Stimulated activated CD4-positive, alpha-beta T cell treated with anti-CD3 and anti-CD28 coated beads, Interleukin-4, amount 100 ng/mL, for 4 hours (primary cell): Measurements from ENCODE around the gene ADGRB3.
"Not testable (repeated sequence)": the region's sequence is repeated elsewhere in the genome, so short reads cannot be mapped to it uniquely, and the experiment has no call there.

Experiments used
- DNase-seq, 2 experiments: peaks; one replicate each; pipeline ENCODE4 v3.0.0-alpha.2; 2020

ADGRB3 gene

DNA sequence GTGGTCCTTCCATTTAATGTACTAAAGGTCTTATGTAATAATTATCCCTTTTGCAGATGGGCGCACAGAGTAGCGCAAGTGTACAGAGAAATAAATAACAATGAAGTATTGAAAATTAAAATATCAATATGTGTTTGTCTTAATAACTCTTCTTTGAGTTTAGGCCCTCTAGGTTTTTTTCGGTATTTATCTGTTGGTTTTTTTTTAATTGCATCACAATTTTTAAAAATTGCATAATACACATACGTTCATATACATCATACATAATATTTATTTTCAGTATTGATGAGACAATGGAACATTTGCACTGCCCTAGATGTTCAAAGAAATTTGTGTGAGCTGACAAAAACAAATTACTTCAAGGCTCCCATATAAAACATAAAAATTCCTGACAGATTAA, 15.1 kb downstream of the ADGRB3 start:
- no peak for DNase-seq

DNA sequence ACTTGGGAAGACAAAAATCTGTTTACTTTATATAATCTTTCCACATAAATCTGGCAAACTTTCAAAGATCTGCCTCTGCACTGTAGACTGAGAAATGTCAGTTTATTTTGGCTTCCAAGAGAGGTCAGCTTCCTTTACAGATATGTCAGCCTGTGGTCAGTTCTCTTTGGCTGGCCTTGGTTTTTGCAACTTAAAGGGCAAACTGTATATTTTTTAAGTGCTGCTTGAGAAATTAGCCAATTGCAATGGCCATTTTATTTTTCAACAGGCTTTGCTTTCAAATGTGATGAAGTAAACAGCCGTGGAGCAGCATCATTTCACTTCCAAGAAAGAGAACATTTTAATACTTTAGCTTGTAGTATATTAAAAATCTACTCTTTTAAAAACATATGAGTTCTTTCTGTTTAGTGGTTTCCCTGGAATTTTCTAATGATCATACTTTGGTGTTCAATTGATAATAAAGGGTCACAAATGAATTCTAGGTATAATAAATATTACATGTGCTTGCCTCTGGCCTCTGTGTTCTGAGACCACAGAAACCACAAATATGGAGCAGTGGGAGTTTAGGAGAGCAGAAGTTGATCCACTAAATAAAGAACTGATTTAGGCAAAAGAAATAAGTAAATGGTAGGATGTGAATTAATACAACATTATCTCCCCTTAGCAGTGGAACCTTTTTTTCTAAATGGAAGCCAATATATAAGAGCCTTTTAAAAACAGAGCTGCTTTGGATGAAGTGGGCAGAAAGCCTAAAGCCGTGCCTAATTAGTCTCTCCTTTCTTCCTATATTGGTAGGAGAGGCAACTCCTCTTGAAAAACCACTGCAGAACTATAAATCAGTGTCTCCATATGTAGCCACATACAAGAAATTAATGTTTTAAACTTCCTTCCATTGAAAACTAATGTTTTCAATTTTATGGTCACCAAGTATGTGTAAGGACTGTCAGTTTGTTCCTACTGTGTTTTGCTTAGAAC, 16.2 kb downstream of the ADGRB3 start:
- DNase-seq, result no peak

DNA sequence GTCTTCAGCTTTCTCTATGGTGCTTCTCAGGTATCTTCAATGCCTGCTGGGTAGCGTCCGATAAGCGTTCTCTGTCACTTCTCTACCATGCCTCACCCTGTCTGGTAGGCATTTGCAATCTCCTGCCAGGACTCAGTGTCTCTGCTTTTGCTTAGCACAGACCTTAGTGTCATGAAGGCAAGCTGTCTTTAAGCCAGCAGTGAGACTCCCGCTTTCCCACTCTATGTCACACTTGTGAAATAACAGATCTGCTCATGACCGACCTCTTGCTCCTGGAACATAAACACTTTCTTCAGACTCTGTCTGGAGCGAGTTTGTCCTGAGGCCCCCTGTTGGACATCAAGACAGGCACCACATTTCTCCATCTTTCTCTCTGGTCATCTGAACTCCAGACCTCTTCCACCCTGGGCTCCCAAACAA, 17.0 kb downstream of the ADGRB3 start:
- no peak for DNase-seq

DNA sequence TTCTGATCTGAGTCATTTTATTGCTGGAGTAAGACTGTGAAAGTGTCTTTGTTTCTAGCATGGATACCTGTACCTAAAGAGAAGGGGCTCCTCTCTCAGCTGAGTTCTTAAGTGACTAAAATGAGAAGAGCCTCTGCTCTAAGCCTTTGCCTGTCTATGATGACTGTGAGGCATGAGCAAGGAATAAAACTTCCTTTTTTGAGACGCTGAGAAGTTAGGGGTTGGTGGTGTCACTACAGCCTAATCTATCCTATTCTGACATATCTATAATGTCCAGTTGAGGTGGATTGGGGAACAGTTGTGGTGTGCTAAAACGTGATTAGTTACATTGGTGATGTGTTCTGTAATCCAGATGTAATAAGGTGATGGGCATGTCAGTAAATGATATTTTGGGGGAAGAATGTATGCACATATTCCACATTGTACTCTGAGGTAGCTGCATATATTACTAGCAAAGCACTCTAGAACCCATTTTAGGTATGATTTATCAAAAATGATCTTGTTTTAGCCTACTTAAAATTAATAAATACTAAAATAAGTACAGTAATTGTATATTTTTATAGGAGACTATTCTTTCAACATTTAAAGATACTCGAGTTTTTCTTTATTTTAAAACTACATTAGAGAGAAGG, 18.1 kb downstream of the ADGRB3 start:
- no peak for DNase-seq

DNA sequence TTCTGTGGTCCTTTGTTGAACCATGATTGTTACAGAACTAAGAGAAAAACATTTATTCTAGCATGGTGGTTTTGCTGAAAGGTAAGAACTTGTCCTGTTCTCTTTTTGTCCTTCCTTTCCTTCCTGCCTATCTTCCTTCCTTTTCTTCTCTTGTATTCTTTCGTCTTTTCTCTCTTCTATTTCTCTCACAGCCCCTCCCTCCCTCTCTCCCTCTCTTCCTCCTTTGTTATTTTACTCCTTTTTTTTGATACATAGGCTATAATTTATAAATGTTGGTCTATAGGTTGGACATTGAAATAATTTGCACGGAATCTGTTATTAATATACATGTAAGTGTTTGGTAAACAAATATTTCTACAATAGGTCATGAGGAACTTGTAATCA, 18.6 kb downstream of the ADGRB3 start:
- DNase-seq, result no peak

DNA sequence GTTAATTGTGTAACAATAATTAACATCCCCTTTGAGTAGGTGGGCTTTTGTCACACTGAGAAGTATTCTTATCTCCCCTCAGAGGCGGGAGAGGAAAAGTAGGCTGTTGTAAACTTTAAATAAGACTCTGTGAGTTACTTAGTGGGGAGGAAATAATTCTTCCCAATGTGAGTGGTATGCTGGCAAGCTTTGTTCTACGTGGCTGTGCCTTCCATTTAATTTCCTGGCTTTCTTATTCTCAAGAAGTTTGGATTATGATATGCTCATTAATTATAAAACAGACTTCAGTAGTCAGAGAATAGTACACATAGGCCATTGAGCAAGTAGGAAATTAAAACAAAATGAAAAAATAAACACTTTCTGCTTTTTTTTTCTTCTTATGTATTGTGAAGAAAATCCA, 19.1 kb downstream of the ADGRB3 start:
- no peak for DNase-seq

DNA sequence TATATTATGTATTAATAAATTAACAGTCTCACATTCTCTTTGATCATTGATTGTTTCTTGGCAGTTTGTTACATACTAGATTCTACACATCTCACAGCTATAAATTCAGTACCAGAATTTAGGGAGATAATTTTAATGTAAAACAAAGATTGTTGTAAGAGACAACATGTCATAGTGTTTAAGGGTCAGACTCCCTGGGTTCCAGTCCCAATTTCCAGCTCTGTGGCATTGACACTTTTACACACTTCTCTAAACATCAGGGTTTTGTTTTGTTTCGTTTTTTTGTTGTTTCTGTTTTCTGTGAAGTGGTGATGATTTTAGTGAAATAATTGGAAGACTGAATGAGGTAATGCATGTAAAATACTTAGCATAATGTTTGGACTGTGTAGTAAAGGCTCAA, 19.9 kb downstream of the ADGRB3 start:
- DNase-seq, result no peak

DNA sequence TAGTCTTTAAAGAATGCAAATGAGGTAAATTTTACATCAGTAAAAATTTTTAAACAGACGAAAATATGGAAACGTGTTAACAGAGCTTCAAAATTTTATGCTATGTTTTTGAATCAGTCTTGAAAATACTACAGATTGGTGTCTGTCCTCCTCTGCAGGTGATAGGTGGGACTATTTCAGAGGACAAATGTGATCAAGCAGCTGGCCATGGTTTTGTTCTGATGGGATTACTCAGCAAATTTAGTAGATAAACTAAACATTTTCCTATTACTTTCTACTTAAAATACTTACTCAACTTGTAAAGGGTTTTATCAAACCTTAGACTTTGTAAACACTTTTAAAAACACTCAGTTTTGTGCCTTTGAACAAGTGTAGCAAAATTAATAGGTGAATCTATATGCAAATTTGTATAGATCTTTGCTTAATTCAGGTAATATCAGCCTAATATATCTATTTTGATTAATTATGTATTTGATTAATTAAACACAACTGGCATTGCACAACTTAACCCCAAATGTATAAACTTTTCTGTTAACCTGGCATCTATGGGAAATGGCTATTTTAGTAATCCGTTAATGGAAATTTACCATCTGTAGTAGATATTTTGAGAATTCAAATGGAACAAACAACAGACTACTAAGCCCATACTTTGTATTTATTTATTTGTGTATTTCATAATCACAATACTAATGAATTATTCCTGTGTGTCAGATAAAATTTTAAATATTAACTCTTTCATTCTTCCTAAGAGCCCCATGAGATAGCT, 22.5 kb downstream of the ADGRB3 start:
- DNase-seq, result no peak

DNA sequence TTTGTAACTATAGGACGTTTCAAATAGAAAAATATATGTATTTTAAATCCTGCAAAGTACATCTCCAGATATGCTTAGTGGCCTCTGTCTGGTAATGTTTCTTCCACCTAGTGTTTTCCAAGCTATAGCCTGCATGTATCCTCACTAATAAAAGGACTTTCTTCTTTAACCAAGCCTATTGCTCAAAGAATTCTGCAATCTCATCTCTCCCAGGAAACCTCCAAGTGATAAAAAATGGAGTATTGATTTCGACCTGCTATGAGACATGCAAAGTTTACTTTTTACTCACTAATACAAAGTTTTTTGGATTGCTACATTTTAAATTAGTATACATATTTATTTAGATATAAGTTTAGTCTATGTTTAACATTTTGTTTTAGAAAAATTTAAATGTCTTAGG, 23.3 kb downstream of the ADGRB3 start:
- no peak for DNase-seq

DNA sequence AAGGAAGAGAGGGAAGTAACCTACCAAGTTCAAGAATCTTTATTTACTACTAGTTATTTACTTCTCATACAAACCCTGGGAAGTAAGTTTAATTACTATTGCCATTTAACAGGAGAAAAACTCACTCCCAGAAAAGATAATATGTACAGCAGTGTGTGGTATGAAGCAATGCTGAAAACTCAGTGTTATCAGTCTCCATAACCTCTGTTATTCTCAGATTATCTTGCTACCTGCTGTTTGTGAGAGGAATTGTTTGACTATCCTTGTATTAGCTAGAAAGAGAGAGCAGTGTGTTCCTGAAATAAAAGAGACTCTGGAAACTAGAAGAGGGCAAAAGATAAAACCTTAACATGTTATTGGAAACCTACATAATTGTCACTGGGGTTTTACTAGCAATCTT, 38.2 kb downstream of the ADGRB3 start:
- DNase-seq, result no peak

DNA sequence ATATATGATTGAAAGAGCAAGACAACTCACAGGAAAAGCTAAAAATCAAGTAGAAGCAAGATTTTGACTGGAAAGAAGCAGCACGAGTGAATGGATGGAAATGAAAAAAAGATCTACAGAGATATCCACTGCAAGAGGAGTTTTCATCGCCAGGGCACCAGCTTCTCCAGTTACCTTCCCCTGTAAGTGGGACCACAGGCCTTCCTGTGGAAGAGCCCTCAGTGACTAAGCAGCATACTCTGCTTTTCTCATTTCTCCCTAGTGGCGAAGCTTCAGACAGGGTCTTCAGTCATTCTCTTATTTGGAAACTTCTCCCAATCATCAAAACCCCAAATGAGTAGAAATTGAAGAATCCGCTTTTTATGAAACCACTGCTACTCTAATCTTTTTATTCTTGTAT, 40.5 kb downstream of the ADGRB3 start:
- DNase-seq, result no peak

DNA sequence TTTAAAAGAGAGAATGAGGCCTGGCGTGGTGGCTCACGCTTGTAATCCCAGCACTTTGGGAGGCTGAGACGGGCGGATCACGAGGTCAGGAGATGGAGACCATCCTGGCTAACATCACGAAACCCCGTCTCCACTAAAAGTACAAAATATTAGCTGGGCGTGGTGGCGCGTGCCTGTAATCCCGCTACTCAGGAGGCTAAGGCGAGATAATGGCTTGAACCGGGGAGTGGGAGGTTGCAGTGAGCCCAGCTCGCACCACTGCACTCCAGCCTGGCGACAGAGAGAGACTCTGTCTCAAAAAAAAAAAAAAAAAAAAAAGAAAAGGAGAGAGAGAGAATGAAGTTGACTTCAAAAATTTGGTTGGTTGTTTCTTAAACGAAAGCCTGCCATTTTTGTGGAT, 41.0 kb downstream of the ADGRB3 start:
- DNase-seq, result not testable (repeated sequence)

DNA sequence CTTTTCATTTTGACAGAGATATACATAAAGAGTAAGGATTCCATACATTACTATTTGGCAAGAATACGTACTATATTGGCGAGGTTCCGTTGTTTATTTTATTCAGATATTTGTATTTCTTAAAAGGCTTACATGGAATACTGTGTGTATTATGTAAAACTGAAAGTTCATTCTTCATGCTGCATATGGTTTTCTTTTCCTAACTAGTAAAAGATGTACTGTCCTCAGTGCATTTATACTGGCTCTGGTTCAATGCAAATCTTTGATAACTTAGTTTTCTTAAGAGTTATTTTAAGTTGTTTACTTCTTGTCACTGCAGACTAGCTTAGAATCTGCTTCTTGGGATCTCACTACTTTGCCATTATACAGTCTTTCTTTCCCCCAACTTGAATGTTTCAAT, 42.0 kb downstream of the ADGRB3 start:
- no peak for DNase-seq

DNA sequence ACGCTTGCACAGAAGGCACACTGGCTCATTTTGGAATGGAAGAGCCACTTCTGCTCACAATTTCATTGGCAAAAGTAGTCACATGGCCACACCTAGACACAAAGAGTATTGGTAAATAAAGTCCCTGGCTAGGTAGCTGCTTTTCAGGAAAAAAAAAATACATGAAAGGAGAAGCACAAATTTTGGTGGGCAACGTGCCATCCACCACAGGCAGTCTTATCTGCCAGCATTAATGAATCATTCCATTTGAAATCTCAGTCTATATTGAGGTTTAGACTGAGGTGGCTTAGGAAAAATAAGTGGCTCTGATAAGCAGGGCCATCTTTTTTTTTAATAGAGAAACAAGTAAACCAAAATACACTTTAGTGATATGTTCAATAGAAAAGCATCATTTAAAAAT, 44.3 kb downstream of the ADGRB3 start:
- no peak for DNase-seq

DNA sequence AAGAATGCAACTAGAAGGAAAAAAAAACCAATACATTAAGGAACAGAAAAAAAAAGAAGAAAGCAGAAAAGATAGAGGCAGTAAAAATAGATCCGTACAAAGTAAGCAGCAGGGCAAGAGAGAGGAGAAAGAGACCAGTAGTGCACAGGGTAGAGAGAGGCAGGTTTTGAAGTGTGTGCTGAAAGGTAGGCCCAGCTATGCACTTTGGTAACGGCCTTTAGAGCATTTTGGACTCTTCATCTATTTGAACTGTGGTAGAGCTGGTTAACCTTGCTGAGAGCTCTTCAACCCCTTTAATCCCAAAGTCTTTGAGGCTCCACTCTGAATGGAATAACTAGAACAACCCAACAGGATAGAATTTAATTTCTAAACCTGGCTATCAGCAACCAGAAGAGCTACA, 45.2 kb downstream of the ADGRB3 start:
- no peak for DNase-seq

DNA sequence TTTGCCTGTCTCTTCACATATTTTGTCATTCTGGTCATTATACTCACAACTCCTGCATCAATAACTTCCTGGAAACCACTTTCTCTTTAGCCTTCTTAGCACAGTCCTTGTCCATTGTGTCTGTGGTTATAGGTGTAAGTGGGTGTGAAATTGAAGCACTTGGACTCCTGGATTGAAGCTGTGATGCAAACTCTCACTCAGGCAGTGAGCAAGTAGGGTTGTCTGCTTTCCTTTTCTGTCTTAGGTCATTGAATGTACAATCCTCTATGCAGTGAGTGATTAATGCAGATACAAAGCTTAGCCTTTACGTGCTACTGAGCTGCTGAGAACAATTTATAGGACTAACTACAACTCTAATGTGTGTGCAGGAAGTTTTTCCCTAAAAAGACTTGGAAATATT, 54.8 kb downstream of the ADGRB3 start:
- DNase-seq, result no peak

DNA sequence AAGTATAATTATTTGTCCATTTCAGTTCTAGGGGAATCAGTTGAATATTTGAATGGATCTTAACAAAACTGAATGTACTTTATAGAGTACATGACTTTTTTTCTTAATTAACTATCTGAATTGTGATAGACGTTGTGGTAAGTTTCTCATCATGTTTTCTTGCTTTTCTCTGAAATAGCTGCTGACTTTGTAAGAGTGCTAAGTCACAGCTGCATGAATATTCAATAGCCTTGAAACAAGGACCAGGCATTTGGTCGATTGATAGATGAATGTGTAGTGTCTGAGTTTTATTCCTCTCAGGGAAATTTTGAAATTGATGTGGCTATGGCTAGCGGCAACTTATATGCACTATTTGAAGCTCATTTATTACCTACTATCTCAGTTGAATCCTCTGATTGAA, 56.0 kb downstream of the ADGRB3 start:
- DNase-seq, result no peak

DNA sequence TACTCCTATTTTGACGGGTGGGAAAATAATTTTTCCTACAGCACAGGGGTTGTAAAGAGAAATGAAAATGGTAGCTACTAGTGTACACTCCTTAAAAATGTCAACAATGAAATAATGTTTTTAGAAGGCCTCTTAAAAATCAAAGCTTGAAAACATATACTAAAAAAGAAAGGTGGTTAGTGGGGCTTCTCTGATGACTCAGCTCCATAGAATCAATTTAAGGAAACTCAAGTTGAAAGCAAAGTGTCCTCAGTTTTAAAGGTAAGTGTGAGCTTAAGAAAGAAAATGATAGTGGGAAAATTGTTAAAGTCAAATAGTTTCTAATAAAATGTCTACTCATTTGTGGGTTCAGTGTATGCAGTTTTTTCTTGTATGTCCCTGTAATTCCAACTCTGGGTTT, 58.2 kb downstream of the ADGRB3 start:
- DNase-seq, result no peak

DNA sequence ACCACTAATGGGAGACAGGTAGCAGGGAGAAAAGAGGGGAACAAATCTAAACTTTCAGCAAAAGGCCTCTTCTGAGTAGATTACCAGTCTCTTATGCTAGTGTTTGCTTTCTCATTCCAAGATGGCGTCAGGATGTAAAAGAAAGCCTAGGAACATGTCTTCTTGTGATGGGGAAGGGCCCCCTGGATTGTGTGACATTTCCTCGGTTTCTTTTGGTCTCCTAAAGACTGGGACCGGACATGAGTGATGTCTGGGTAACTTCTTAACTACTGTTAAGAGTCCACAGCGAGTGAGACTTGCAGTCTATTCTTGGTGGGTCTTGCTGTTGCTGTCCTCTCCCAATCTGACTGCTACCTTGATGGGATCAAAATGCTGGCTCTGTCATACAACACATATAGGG, 60.3 kb downstream of the ADGRB3 start:
- no peak for DNase-seq

DNA sequence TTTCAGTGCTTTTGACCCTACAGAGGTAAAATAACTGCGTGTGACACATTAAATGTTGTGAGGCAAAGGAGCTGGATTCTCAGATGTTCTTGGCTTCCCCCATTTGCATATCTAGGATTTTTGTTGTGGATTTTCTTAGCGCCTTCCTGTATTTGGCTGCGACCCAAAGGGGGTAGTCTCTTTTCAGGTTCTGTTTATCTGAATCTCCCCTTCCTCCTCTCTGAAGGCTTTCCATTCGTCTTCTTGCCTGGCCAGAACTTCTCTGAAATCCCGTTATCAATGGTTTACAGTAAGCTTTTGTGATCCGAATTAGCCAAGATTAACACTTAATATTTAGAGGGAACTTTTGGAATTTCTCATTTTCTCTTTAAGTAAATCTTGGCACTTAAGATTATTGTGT, 60.8 kb downstream of the ADGRB3 start:
- no peak for DNase-seq

DNA sequence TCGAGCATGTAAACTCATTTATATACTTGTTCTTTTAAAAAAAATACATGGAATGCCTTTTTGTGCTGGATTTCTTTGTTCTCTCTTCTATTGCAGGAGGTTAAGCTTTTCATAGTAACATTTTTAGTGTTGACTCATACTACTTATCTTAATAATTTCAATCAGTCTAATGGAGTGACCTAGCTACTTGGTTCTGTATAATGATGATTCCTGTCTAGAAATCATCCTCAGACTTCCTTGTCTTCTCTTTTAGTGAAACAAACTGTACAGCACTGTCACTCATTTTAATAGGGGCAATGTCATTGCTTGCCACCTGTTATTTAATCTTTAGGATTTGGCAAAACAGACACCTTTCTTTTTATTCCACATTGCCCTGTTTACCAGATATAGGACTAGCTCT, 62.3 kb downstream of the ADGRB3 start:
- no peak for DNase-seq

DNA sequence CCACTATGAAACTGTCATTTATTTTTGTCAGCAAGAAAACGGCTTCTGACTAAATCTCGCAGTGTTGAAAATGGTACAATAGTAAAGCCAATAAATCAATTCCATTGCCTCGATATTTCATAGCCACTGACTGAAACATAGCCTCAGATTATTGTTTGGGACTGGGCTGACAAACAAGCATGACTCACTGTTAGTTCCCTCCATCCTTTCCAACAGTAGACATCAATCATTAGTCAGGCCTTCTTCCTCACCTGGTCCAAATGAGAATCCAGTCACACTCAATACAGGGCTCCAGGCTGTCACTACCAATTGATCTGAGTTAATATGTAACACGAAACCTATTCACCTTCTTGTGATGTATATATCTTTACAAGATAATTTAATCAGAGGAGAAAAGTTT, 66.1 kb downstream of the ADGRB3 start:
- DNase-seq, result no peak

DNA sequence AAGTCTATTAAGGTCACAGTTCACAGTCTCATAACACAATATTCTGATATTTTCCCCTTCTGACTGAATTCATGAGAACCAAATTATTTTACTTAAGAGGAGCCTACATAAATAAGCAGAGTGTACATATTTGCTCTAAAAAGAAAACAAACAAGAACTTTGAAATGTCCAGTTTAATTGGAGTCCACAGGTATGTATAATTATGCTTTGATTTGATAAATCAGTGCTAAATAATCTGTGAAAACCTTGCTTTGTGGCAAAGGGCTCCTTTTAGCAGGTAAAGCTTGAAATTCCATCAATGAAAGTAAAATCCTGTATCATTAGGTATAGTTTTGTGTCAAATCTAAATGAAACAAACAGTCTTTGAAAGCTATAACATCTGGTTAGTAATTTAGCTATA, 69.4 kb downstream of the ADGRB3 start:
- no peak for DNase-seq

DNA sequence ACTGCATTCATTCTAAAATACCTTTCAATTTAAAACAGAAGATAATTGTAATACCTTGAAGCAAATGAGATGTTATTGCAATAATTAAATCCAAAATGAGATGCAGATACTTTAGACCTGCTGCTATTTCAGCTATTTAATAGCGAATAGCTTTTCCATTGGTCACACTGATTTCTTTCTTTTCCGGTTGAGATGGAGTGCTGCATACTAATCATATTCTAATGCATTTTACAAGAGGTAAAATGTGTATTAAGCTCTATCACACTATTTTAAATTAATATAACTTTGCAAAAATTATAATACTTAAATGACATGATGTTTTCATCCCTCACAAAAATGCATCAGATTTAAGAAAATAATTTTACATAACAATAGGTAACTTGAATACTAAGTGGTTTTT, 74.0 kb downstream of the ADGRB3 start:
- no peak for DNase-seq
